Hematopoietic multipotent progenitor cell treated with erythropoietin and hydrocortisone succinate and interleukin-3 and kit ligand, for 4 days (in vitro differentiated cells): ENCODE measurements around the gene TMEM63C.
"Not testable (repeated sequence)": the region's sequence is repeated elsewhere in the genome, so short reads cannot be mapped to it uniquely, and the experiment has no call there.

Experiments
- DNase-seq: peaks from one replicate; pipeline ENCODE4 v3.0.0-alpha.2; 2015

The TMEM63C gene

GRCh38 chr14:77157740-77158139 is 23.9 kb upstream of the TMEM63C start:
- no peak for DNase-seq

GRCh38 chr14:77158175-77158881 is 23.3 kb upstream of the TMEM63C start:
- DNase-seq = peak; percentile 47

GRCh38 chr14:77158882-77159255 is 22.7 kb upstream of the TMEM63C start:
- DNase-seq = no peak

DNA sequence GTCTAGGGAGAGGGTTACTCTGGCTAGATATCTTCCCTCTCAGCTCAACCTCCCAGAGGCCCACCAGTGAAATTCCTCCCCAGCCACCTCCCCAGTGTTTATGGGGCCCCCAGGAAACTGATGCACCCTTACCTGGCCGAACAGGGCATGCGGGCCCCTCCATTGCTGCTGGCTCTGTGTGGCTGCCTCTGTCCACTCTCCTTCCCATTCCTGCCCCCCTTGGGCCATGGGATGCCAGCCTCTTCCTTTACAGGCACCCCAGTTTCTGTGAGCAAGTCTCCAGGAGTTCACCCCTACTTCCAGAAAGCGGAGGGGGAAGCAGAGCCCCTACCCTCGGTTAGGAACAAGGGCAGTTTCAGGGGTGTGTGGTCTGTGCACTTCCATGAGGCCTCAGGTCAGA is 20.6 kb upstream of the TMEM63C start:
- DNase-seq = no peak

- no peak for DNase-seq
Observed at GRCh38 chr14:77170045-77170444, 11.6 kb upstream of the TMEM63C start.

DNA sequence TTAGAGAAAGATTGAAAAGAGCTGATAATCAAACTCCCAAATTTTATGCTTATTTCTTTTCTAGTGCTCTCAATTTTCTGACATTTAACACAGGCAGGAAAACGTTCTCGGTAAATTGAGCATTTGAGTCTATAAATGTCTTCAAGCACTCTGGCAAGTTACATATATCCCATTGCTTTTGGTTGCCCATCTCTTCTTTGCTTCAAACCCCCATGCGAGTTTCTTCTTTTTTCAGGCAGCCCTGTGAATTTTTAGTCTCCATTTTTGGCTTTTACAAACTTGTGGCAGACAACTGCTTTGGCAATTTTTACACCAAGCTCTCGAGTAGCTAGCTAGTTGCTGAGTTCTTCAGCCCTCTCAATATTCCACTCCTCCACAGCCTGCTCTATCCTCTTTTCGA is 8.7 kb upstream of the TMEM63C start:
- no peak for DNase-seq

GRCh38 chr14:77173911-77174617 is 7.5 kb upstream of the TMEM63C start:
- not testable (repeated sequence) for DNase-seq

DNA sequence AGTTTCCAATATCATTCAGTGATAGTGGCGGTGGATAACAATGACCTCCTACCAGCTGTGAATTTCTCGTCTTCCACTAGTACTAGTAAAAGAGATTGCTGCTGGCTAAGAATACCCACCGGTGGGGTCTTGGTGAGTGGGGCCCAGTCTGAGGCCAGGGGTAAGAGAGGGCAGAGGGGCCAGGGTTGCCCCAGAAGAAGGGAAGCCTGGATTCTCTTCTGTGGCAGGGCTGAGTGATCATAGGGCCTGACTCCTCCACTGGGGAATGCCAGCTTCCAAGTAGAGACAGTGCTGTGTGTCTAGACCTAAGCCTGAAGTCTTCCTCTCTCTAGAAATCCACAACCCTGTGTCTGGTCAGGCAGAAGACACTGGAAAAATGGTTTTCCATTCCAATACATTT is 5.8 kb upstream of the TMEM63C start:
- DNase-seq = no peak

GRCh38 chr14:77177702-77178101 is 3.9 kb upstream of the TMEM63C start:
- peak; percentile 14 for DNase-seq

- DNase-seq = peak; percentile 41
Observed at GRCh38 chr14:77178656-77179055, 2.9 kb upstream of the TMEM63C start.

DNA sequence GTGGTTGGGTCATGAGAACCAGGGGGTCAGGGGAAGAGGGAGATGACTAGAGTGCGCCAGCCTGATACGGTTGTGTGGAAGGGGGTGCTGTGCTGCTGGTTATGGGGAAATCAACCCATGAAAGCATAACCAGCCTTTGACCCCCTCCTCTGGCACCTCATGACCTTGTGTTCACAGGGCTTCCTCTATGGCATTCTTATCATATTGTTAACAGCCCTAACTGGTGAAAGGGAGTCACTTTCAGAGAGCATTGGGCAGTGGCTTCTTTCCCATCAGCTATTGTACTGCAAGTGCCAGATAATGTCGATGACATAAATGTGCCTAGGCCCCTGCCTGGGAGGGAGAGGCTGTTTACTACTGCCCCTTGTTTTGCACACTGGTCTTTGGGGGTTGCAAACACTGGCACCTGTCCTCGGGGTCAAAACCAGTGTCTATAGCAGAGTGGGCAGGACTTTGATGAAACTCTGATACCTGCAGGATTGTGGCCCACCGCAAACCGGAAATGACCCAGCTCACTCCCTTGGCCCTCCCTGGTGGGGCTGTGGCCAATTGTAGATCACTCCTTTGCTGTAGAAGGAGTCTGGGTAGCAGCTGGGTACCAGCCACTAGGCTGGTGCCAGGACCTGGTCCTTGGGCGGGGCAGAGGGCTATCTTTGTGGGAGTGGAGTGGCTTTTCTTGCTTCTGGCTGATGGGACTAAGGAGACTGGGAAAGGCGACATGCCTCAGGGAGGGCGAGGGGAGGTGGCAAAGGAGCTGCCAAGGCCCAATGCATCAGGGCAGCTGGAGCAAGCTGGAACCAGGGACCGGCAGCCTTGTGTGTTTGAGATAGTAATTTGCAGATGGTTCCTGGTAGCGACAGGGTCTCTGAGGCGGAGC is 634 bp upstream of the TMEM63C start:
- DNase-seq = peak; percentile 93

DNA sequence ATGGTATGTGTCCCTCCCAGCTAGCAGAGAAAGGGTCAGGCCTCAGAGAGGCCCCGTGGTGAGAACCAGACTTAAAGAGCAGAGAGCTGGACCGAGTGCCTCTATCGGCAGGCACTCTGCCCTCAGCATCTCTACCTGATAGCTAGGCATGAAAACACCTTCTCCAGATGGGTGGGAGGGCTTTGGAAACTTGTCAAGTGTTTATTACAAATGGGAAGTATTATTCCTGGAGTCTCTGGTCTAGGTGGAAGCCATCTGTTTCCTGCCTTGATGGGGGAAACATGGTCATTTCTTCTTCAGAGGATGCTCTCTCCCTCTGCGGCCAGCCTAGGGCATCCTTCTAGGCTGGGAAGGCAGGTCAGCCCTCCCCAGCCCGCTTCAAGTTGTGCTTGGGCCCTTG is 2.3 kb downstream of the TMEM63C start:
- no peak for DNase-seq

GRCh38 chr14:77184396-77185092 is 2.9 kb downstream of the TMEM63C start:
- no peak for DNase-seq

- no peak for DNase-seq
Observed at GRCh38 chr14:77185093-77185465, 3.5 kb downstream of the TMEM63C start.

- DNase-seq = no peak
Observed at GRCh38 chr14:77186911-77187648, 5.5 kb downstream of the TMEM63C start.

DNA sequence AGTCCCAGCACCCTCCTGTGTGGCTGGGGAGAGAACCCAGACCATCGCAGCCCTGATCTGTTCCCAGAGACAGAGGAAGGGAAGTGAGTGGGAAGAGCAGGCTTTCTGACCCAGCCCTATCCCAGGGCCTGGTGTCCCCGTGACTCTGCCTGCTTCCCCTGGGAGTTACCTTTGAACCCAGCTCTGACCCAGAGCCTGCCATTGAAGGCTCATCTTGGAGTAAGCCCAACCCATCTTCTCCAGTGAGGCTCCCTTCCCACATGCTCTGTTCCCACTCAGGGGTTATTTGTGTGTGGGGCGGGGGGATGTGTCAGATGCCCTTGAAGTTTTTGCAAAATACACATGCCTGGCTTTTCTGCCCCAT is 6.0 kb downstream of the TMEM63C start:
- DNase-seq = no peak

DNA sequence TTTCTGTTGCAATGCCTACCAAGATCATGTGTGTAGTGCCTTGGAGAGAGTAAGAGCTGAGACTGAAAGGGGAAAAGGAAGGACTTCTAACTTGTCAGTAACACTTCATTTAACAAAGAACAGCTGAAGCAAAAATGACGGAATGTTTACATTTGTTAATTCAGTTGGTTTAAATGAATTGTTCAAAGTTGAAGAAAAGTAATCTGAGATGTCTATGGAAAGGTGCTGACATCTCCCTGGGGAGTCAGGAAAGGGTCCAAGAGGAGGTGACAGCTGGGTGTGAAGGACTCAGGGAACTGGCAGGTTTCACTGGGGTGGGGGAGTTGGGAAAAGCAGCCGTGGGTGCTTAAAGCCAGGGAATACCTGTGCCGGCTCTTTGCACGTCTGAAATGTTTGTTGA is 7.9 kb downstream of the TMEM63C start:
- DNase-seq = no peak

- DNase-seq = no peak
Observed at GRCh38 chr14:77190977-77191376, 9.4 kb downstream of the TMEM63C start.

DNA sequence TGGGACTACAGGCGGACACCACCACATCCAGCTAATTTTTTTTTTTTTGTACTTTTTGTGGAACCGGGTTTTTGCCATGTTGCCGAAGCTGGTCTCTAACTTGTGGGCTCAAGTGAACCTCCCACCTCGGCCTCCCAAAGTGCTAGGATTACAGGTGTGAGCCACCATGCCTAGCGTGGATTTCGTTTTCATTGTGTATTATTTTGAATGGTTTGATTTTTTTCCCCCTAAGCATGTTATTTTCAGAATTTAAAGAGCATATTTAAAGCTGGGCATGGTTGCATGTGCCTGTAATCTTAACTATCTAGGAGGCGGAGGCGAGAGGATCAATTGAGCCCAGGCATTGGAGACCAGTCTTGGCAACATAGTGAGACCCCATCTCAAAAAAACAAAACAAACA is 13.1 kb downstream of the TMEM63C start:
- no peak for DNase-seq

DNA sequence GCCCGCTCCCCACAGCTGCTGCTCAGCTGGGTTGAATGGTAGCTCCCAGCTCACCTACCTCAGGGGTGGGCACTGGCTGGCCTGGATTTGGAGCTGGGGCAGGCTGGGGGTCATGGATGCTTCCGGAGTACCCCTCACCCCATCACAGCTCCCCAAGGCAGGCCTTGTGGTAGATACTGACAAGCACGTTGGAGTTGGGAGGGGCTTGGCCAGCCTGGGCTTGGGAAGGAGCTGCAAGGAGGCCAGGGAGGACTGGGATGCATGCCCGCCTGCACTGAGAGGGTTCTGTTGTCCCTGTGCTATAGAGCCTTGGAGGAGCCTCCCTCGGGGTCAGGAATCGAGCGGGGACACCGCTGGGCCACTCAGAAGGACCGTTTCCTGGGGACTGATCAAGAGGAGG is 14.2 kb downstream of the TMEM63C start:
- DNase-seq = no peak

GRCh38 chr14:77197988-77198387 is 16.4 kb downstream of the TMEM63C start:
- DNase-seq = no peak

GRCh38 chr14:77198561-77198960 is 17.0 kb downstream of the TMEM63C start:
- no peak for DNase-seq

DNA sequence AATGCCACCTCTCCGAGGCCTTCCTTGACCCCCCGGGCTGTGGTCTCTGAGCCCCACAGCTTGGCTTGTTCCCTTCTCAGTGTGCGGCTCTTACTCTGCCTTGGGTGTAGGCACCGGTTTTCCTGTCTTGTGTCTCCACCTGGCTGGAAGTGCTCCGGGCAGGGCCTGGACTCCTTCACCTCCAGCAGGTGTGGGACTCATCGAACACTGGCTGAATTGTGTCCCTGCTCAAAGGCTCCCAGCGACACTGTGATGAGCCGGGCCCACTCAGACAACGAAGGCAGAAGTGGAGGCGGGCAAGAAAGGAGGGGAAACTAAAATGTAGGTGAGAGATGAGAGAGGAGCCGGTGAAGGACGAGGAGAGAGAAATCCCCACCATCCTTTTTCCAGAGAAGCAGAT is 18.0 kb downstream of the TMEM63C start:
- DNase-seq = no peak
